Measurements from ENCODE around the gene AGAP5. TPM values are rescaled to one million over a fixed set of nuclear protein-coding genes. Genes with fewer than 3 reads are reported as not detected.

The AGAP5 gene
- total RNA-seq, 1 donor from 2014 or later: 12.8 TPM

- Mint-ChIP-seq H3K36me3 (no peaks in the 10 kb centered on the region), H3K27me3 (ENCODE audit: low read depth) (no peaks in the 10 kb centered on the region), H3K4me3 (no peak overlapping the region), H3K4me1 (peaks cover 22% of the 10 kb centered on the region), H3K27ac (no peak overlapping the region), H3K9me3 (no peaks in the 10 kb centered on the region)
- no peak for DNase-seq (ENCODE audit: low spot score in 2 of 2, unreplicated experiment in 2 of 2)
- no peak for TF ChIP-seq CTCF (IDR thresholded peaks at IDR 0.05; ENCODE audit: unreplicated experiment)
These were observed 68.7 kb downstream of the AGAP5 start for GRCh38 chr10:73629165-73629564.

GRCh38 chr10:73628405-73628804 is 69.5 kb downstream of the AGAP5 start:
- no peak for DNase-seq (ENCODE audit: low spot score in 2 of 2, unreplicated experiment in 2 of 2)
- no peak overlapping the region for H3K4me3 Mint-ChIP-seq
- TF ChIP-seq CTCF (IDR thresholded peaks at IDR 0.05; ENCODE audit: unreplicated experiment): no peak
- H3K36me3 Mint-ChIP-seq: no peaks in the 10 kb centered on the region
- no peaks in the 10 kb centered on the region for H3K27me3 Mint-ChIP-seq (ENCODE audit: low read depth)
- no peaks in the 10 kb centered on the region for H3K9me3 Mint-ChIP-seq
- H3K4me1 Mint-ChIP-seq: peaks cover 27% of the 10 kb centered on the region
- H3K27ac Mint-ChIP-seq: no peak overlapping the region

- no peak overlapping the region for H3K27ac Mint-ChIP-seq
- H3K36me3 Mint-ChIP-seq: no peaks in the 10 kb centered on the region
- H3K4me1 Mint-ChIP-seq: peaks cover 27% of the 10 kb centered on the region
- H3K9me3 Mint-ChIP-seq: no peaks in the 10 kb centered on the region
- DNase-seq (ENCODE audit: low spot score in 2 of 2, unreplicated experiment in 2 of 2): no peak
- peak overlapping the region; percentile 95 for H3K4me3 Mint-ChIP-seq
- no peak for TF ChIP-seq CTCF (IDR thresholded peaks at IDR 0.05; ENCODE audit: unreplicated experiment)
- no peaks in the 10 kb centered on the region for H3K27me3 Mint-ChIP-seq (ENCODE audit: low read depth)
These were observed 70.6 kb downstream of the AGAP5 start for GRCh38 chr10:73627300-73627699.

- TF ChIP-seq CTCF (IDR thresholded peaks at IDR 0.05; ENCODE audit: unreplicated experiment): no peak
- Mint-ChIP-seq H3K36me3 (no peaks in the 10 kb centered on the region), H3K4me3 (peak overlapping the region; percentile 95), H3K9me3 (no peaks in the 10 kb centered on the region), H3K27me3 (ENCODE audit: low read depth) (no peaks in the 10 kb centered on the region), H3K27ac (peak overlapping the region; percentile 99), H3K4me1 (peaks cover 27% of the 10 kb centered on the region)
- peak; percentile 86 to 88 for DNase-seq (ENCODE audit: low spot score in 2 of 2, unreplicated experiment in 2 of 2)
These were observed 71.8 kb downstream of the AGAP5 start for GRCh38 chr10:73625884-73626752.

- TF ChIP-seq CTCF (IDR thresholded peaks at IDR 0.05; ENCODE audit: unreplicated experiment): no peak
- Mint-ChIP-seq H3K9me3 (no peaks in the 10 kb centered on the region), H3K36me3 (no peaks in the 10 kb centered on the region), H3K4me3 (peak overlapping the region; percentile 95), H3K27ac (peak overlapping the region; percentile 99), H3K27me3 (ENCODE audit: low read depth) (no peaks in the 10 kb centered on the region), H3K4me1 (peaks cover 27% of the 10 kb centered on the region)
- DNase-seq (ENCODE audit: low spot score in 2 of 2, unreplicated experiment in 2 of 2): peak in 1 of 2 experiments; percentile 56
These were observed 72.7 kb downstream of the AGAP5 start for GRCh38 chr10:73625004-73625883.

Other genes starting within 250 kb of the AGAP5 start
- gene PPP3CB, start 202.1 kb downstream of the AGAP5 start, total RNA-seq: 49.9 to 50.7 TPM (median 49.9 TPM) in 3 replicates
- 24.5 to 26.9 TPM (median 26.7 TPM) in 3 replicates for gene USP54, start 106.8 kb downstream of the AGAP5 start, total RNA-seq
- 1.4 to 2.1 TPM (median 1.7 TPM) in 3 replicates for gene MYOZ1, start 56.6 kb downstream of the AGAP5 start, total RNA-seq
- 0.07 to 0.22 TPM (median 0.11 TPM) in 3 replicates for gene SYNPO2L, start 42.1 kb downstream of the AGAP5 start, total RNA-seq
- gene SEC24C, start 46.3 kb upstream of the AGAP5 start, total RNA-seq: 74.8 to 77.6 TPM (median 75.5 TPM) in 3 replicates
- gene CHCHD1, start 83.9 kb upstream of the AGAP5 start, total RNA-seq: 21.0 to 23.5 TPM (median 23.1 TPM) in 3 replicates
- 121 to 131 TPM (median 122 TPM) in 3 replicates for gene ZSWIM8, start 87.5 kb upstream of the AGAP5 start, total RNA-seq
- 37.2 to 40.8 TPM (median 38.7 TPM) in 3 replicates for gene NDST2, start 113.5 kb upstream of the AGAP5 start, total RNA-seq
- gene CAMK2G, start 176.4 kb upstream of the AGAP5 start, total RNA-seq: 27.3 to 28.3 TPM (median 27.8 TPM) in 3 replicates
- 3.4 to 5.1 TPM (median 4.7 TPM) in 3 replicates for gene PLAU, start 213.0 kb upstream of the AGAP5 start, total RNA-seq

Measured in mesothelial cell of epicardium (in vitro differentiated cells).